K562 (cell line): Measurements from ENCODE around the gene MEIOB. TPM values are rescaled to one million over a fixed set of nuclear protein-coding genes. Genes with fewer than 3 reads are reported as not detected.
A peak's percentile ranks its signal among the peaks of the same experiment; 100 is the strongest.

Source experiments
- ATAC-seq: fragments of 200-7000 bp; cut with Tn5 transposase; 3 replicates; pipeline ENCODE4 v1.9.1; 2020; ENCODE audit warnings: moderate library complexity
- BruUV-seq: library from RNA; stranded (reverse); fragments of 400-500 nt; replicated peaks from 2 replicates; lab custom pipeline; 2021; lab: Mats Ljungman, UMichigan
- CTCF ChIA-PET: fragments of 300-600 bp; formaldehyde crosslinking; extraction: SDS; loops from one replicate; lab custom pipeline; 2021; ENCODE audit warnings: low intra/inter-chr PET ratio; lab: Yijun Ruan, JAX
- POLR2A ChIA-PET: fragments of 300-600, 350-650 bp; sonication (Branson Sonifier 250); formaldehyde crosslinking; extraction: SDS; loops from one replicate; lab custom pipeline; 2021; ENCODE audit warnings: antibody characterized with exemption, inconsistent platforms; lab: Yijun Ruan, JAX
- DNase-seq, 4 experiments: peaks; one replicate each; pipeline versions ENCODE4 v3.0.0 to v3.0.0-alpha.2; 2011 to 2018; ENCODE audit warnings: low spot score in 3 of 4, mixed read lengths in 3 of 4; ENCODE audit errors: extremely low read depth in 1 of 4
- FAIRE-seq: peaks from 2 replicates; lab custom pipeline; 2011; peaks lifted over from hg19 to GRCh38; lab: Jason Lieb, UNC
- H2AFZ ChIP-seq: 2 replicates; pipeline ENCODE4 v1.6.0; 2011; ENCODE audit warnings: low read depth, low read length, control low read depth, inconsistent platforms
- H3K27ac ChIP-seq: fragments of 200-600 bp; 3 replicates; pipeline ENCODE4 v1.8.0; 2011; ENCODE audit warnings: low read depth, mild to moderate bottlenecking, control low read depth, inconsistent platforms, low read length, moderate library complexity, mixed read lengths; ENCODE audit errors: extremely low read depth
- H3K27me3 ChIP-seq, 2 experiments: fragments of 300-600 bp in 1 of 2; 2 replicates in 1 of 2; 3 replicates in 1 of 2; pipeline versions ENCODE4 v1.6.0 to v1.8.0; 2011; ENCODE audit warnings: inconsistent platforms in 2 of 2, low read length in 2 of 2, mild to moderate bottlenecking in 1 of 2, mixed read lengths in 1 of 2, moderate library complexity in 1 of 2; ENCODE audit not compliant: control insufficient read depth in 2 of 2, insufficient read depth in 2 of 2
- H3K36me3 ChIP-seq: fragments of 300-600 bp; 3 replicates; pipeline ENCODE4 v1.8.0; 2011; ENCODE audit warnings: mild to moderate bottlenecking, low read length, inconsistent platforms; ENCODE audit not compliant: control insufficient read depth, insufficient read depth
- H3K4me1 ChIP-seq, 2 experiments: fragments of 200-600 bp in 1 of 2; replicated peaks in 1 of 2; 2 replicates in 1 of 2; 3 replicates in 1 of 2; pipeline versions ENCODE4 v1.5.1 to v1.8.0; 2011; ENCODE audit warnings: inconsistent platforms in 2 of 2, low read length in 2 of 2, mild to moderate bottlenecking in 1 of 2, mixed read lengths in 1 of 2, moderate library complexity in 1 of 2; ENCODE audit not compliant: control insufficient read depth in 2 of 2, insufficient read depth in 2 of 2
- H3K4me2 ChIP-seq: 2 replicates; pipeline ENCODE4 v1.6.1; 2011; ENCODE audit warnings: low read length, control low read depth, inconsistent platforms, mixed read lengths; ENCODE audit not compliant: insufficient read depth
- H3K4me3 ChIP-seq: fragments of 200-600 bp; sonication (generic), shearing (Covaris generic); 2 replicates; pipeline ENCODE4 v1.5.1; 2016; ENCODE audit warnings: control low read depth, inconsistent platforms
- H3K79me2 ChIP-seq: fragments of 200-600 bp; 3 replicates; pipeline ENCODE4 v1.8.0; 2011; ENCODE audit warnings: low read length, inconsistent platforms; ENCODE audit not compliant: control insufficient read depth, insufficient read depth
- H3K9ac ChIP-seq, 2 experiments: 2 replicates each; pipeline versions ENCODE4 v1.6.0 to v1.6.1; 2011; ENCODE audit warnings: low read depth in 2 of 2, low read length in 2 of 2, control low read depth in 1 of 2, inconsistent platforms in 1 of 2, mild to moderate bottlenecking in 1 of 2, mixed read lengths in 1 of 2; ENCODE audit not compliant: insufficient read depth in 1 of 2
- H3K9me1 ChIP-seq: one replicate; pipeline ENCODE4 v1.6.0; 2011; ENCODE audit warnings: inconsistent platforms, mild to moderate bottlenecking, low read length, moderate library complexity; ENCODE audit not compliant: control insufficient read depth, insufficient read depth
- H3K9me3 ChIP-seq: replicated peaks from 2 replicates; pipeline ENCODE4 v1.5.1; 2011; ENCODE audit warnings: low read depth, low read length, inconsistent platforms; ENCODE audit not compliant: control insufficient read depth, insufficient read depth
- H4K20me1 ChIP-seq: replicated peaks from 2 replicates; pipeline ENCODE4 v1.6.1; 2011; ENCODE audit warnings: low read length, inconsistent platforms, mixed read lengths; ENCODE audit not compliant: control insufficient read depth, insufficient read depth
- BDP1 ChIP-seq: IDR thresholded peaks from 3 replicates; pipeline ENCODE4 v1.6.1; 2011; ENCODE audit not compliant: insufficient read length, insufficient read depth
- CTCF ChIP-seq, 3 experiments: IDR thresholded peaks in 2 of 3; conservative IDR thresholded peaks in 1 of 3; 2 replicates each; pipeline ENCODE4 v1.5.1; 2011 to 2012; ENCODE audit warnings: low read length in 3 of 3, mild to moderate bottlenecking in 3 of 3, control low read depth in 2 of 3, improper control_type of control experiment in 1 of 3, inconsistent platforms in 1 of 3, low read depth in 1 of 3, mixed read lengths in 1 of 3, moderate library complexity in 1 of 3; ENCODE audit not compliant: insufficient read depth in 2 of 3
- HNRNPL ChIP-seq: fragments of 200-400 bp; formaldehyde crosslinking; IDR thresholded peaks from 2 replicates; pipeline ENCODE4 v1.6.1; 2017; ENCODE audit warnings: low read depth, mild to moderate bottlenecking, low read length
- POLR2AphosphoS2 ChIP-seq: IDR thresholded peaks from 2 replicates; pipeline ENCODE4 v1.6.1; 2012; ENCODE audit warnings: low read length, improper control_type of control experiment
- POLR2G ChIP-seq: fragments of 200-400 bp; formaldehyde crosslinking; IDR thresholded peaks from 2 replicates; pipeline ENCODE4 v1.6.1; 2017; ENCODE audit warnings: low read depth, mild to moderate bottlenecking, antibody characterized with exemption, low read length, moderate library complexity
- STAG1 ChIP-seq: sonication (generic); formaldehyde crosslinking; IDR thresholded peaks from 2 replicates; pipeline ENCODE4 v1.5.0; 2020; ENCODE audit warnings: missing genetic modification reagents, borderline replicate concordance
- TBP ChIP-seq: optimal IDR thresholded peaks from 2 replicates; pipeline ENCODE3; 2011; ENCODE audit warnings: low read depth, low read length, improper control_type of control experiment
- ZNF764 ChIP-seq: fragments of 250-450 bp; sonication (Bioruptor Pico); IDR thresholded peaks from 2 replicates; pipeline ENCODE4 v1.4.0; 2020; ENCODE audit warnings: low read depth, mild to moderate bottlenecking, moderate library complexity
- WGBS: fragments of 100-300 bp; shearing (Covaris generic); methylation state at CpG from one replicate; pipeline ENCODE4 v1.1.6; 2016; ENCODE audit warnings: low coverage, mixed read lengths; ENCODE audit not compliant: insufficient coverage; ENCODE audit errors: missing lambda C conversion rate; 5-methylcytosine and 5-hydroxymethylcytosine counted together
- in situ Hi-C: fragments of 300-500 bp; cut with MboI; formaldehyde crosslinking; loops from 4 replicates; pipeline ENCODE4 v1.15.0; 2018; ENCODE audit warnings: inconsistent platforms, mixed read lengths
- intact Hi-C: fragments of 100-400 bp; cut with micrococcal nuclease; formaldehyde crosslinking; loops from 2 replicates; pipeline ENCODE4 v1.14.2; 2022
- polyA plus RNA-seq, 8 experiments: library from polyadenylated mRNA; depleted of rRNA in 4 of 8; stranded (reverse) in 5 of 8; unstranded in 3 of 8; fragments of >200 nt; fragmentation: Nextera tagmentation in 2 of 8; fragmentation: Illumina TruSeq in 1 of 8; extraction: Ambion mirVana in 2 of 8; extraction: Trizol in 1 of 8; gene quantifications; 2 replicates each; pipeline versions ENCODE4 v1.2.1 to v1.2.3, GENCODE V29; 2011 to 2014; ENCODE audit warnings: inconsistent platforms in 1 of 8, missing spikeins in 1 of 8
- total RNA-seq, 7 experiments: library from RNA; depleted of rRNA in 6 of 7; stranded (reverse); fragments of >200 nt in 6 of 7; fragmentation: Illumina TruSeq in 2 of 7; extraction: Trizol in 2 of 7; gene quantifications; 2 replicates each; pipeline versions ENCODE4 v1.2.1 to v1.2.3, GENCODE V29; 2011 to 2021; ENCODE audit warnings: low replicate concordance in 1 of 7
- TF ChIP-seq, protein P1 (sequence below), 2 experiments: fragments of 450-650 bp in 1 of 2; sonication (generic) in 1 of 2; formaldehyde crosslinking; conservative IDR thresholded peaks; 2 replicates each; pipeline versions ENCODE4 v1.4.0 to v1.8.1; 2020 to 2022; ENCODE audit warnings: mild to moderate bottlenecking in 1 of 2, missing genetic modification reagents in 1 of 2

Gene MEIOB
- total and polyA plus RNA-seq, 9 of the 15 experiments (the other 6 are each of a cell fraction or from before 2014, with no cell fraction given), result 25.4 to 203 (median 97.6) TPM

DNA sequence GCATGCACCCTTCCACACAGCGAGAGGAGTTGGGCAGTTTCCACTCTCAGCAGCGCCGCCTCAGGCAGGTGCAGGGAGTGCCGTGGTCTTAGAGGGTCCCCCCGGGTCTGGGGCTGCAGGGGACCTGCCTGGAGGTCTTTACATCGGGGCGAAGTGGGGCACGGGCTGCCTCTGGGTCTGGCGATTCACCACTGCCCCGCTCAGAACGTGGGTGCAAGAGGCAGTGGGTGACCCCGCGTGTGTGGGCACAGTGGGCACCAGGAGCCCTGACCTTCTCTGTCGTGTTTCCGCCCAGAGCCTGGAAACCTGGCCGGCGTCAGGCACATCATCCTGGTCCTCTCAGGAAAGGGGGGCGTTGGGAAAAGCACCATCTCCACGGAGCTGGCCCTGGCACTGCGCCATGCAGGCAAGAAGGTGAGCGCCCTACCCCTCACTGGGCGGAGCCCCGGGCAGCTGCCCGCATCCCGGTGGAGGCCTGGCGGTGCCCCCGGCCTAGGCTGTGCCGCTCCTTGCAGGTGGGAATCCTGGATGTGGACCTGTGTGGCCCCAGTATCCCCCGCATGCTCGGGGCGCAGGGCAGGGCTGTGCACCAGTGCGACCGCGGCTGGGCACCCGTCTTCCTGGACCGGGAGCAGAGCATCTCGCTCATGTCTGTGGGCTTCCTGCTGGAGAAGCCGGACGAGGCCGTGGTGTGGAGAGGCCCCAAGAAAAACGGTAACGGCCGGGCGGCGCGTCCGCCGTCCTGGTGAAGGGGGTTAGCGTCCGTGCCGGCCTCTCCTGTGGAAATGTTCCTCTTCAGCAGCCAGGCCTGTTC, 85.5 kb downstream of the MEIOB start:
- Histone ChIP-seq H4K20me1 (no peaks in the 10 kb centered on the region; the same call in 1 of the 2 replicates), H3K4me3 (no peak overlapping the region), H3K79me2 (peaks cover 52% of the 10 kb centered on the region), H3K4me1 (peaks cover 2 to 79% of the 10 kb centered on the region in 2 experiments; a peak in 3 of 5 replicates), H3K9me1 (no peaks in the 10 kb centered on the region), H3K9ac (no peak overlapping the region), H3K4me2 (no peak overlapping the region), H3K27ac (no peak overlapping the region), H2AFZ (no peak overlapping the region), H3K27me3 (no peaks in the 10 kb centered on the region), H3K36me3 (peaks cover 59% of the 10 kb centered on the region; the same call in 1 of the 3 replicates), H3K9me3 (no peaks in the 10 kb centered on the region)
- no peak for DNase-seq
- no peak for ATAC-seq
- intact Hi-C loops, result no loop called here
- FAIRE-seq, result no peak
- no TSS peak for BruUV-seq
- ChIA-PET CTCF (no interaction called here), POLR2A (interaction anchor here (0.7 kb wide), 1 partner anchor 11 kb away, joined by 3 read pairs; no protein-coding TSS in a partner anchor)
- in situ Hi-C loops, result no loop called here
- TF ChIP-seq HNRNPL, result peak; percentile 65; the same call in 1 of the 2 replicates
- no peak for TF ChIP-seq BDP1
- TF ChIP-seq TBP, result no peak
- no peak for TF ChIP-seq STAG1 (CRISPR knock-in tag)
- TF ChIP-seq ZNF764, result no peak
- TF ChIP-seq CTCF (IDR thresholded peaks at IDR 0.05 in 2 of 3, conservative IDR thresholded peaks at IDR 0.05 in 1 of 3; ENCODE audit: insufficient read depth in 2 of 3, low read depth in 1 of 3, low read length in 3 of 3), result 0 out of 6 replicates have a peak, but pooled peaks of 1 of the 3 experiments have one; percentile 15
- TF ChIP-seq POLR2G, result peak; percentile 41
- TF ChIP-seq, protein P1, sequence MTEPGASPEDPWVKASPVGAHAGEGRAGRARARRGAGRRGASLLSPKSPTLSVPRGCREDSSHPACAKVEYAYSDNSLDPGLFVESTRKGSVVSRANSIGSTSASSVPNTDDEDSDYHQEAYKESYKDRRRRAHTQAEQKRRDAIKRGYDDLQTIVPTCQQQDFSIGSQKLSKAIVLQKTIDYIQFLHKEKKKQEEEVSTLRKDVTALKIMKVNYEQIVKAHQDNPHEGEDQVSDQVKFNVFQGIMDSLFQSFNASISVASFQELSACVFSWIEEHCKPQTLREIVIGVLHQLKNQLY (CRISPR knock-in tag; conservative IDR thresholded peaks at IDR 0.05), result no peak
- no peak for TF ChIP-seq POLR2AphosphoS2
- 91% methylated on average over 38 of the region's 51 CpGs for WGBS
